Muscle of back (tissue), 11 donors: Measurements from ENCODE around the gene DIP2C. TPM values are rescaled to one million over a fixed set of nuclear protein-coding genes. Genes with fewer than 3 reads are reported as not detected.
"Not testable (repeated sequence)": the region's sequence is repeated elsewhere in the genome, so short reads cannot be mapped to it uniquely, and the experiment has no call there.

Experiments
- DNase-seq, 3 donors: peaks; one replicate each; pipeline versions ENCODE4 v3.0.0 to v3.0.0-alpha.2; 2013
- polyA plus RNA-seq, 10 donors: library from polyadenylated mRNA; unstranded; fragments of 120-200 nt; gene quantifications; one replicate each; pipeline ENCODE4 v1.2.1, GENCODE V29; 2013; ENCODE audit not compliant: insufficient read length in 10 of 10

DIP2C gene
- polyA plus RNA-seq, 10 donors: 23.3 to 30.9 (median 25.9) TPM

- DNase-seq: not testable (repeated sequence)
Measured at GRCh38 chr10:700183-700582, 10.7 kb upstream of the DIP2C start.

GRCh38 chr10:697097-697875, 7.8 kb upstream of the DIP2C start:
- no peak for DNase-seq

GRCh38 chr10:695396-695795, 5.9 kb upstream of the DIP2C start:
- DNase-seq: no peak

- no peak for DNase-seq
Measured at GRCh38 chr10:693506-693905, 4.0 kb upstream of the DIP2C start.

DNA sequence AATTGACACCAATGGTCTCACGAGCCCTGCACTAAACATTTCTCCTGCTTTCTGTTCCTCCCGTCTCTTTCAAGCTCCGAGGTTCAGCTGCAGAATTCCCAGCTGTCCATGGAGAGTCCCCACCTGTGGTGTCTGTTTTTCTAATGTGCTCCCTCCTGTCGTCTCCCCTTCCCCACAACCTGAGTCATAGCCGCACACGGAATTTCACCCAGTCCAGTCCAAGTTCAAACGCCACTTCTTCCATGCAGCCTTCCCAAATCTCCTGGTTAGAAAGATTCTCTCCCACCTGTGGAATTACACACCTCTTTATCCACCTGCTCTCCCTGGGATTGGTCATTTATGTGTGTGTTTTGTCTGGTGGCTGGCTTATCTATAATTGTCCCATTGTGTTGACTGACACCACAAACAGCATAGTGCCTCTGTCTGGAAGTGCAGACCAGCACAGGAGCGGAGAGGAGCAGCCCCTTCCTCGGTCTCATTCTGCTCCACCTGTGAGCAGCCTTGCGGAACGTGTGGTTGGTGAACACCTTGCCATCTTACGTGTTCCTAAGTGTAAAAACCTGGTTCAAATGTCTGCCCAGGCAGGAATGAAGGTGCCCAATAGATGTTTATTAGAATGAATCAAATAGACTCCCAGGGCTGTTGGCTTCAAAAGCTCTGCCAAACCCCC, 3.3 kb upstream of the DIP2C start:
- DNase-seq: no peak

GRCh38 chr10:691216-691615, 1.7 kb upstream of the DIP2C start:
- DNase-seq: no peak

- no peak for DNase-seq
Measured at GRCh38 chr10:690372-691161, 1.1 kb upstream of the DIP2C start.

- DNase-seq: no peak
Measured at GRCh38 chr10:689121-689451, 382 bp downstream of the DIP2C start.

DNA sequence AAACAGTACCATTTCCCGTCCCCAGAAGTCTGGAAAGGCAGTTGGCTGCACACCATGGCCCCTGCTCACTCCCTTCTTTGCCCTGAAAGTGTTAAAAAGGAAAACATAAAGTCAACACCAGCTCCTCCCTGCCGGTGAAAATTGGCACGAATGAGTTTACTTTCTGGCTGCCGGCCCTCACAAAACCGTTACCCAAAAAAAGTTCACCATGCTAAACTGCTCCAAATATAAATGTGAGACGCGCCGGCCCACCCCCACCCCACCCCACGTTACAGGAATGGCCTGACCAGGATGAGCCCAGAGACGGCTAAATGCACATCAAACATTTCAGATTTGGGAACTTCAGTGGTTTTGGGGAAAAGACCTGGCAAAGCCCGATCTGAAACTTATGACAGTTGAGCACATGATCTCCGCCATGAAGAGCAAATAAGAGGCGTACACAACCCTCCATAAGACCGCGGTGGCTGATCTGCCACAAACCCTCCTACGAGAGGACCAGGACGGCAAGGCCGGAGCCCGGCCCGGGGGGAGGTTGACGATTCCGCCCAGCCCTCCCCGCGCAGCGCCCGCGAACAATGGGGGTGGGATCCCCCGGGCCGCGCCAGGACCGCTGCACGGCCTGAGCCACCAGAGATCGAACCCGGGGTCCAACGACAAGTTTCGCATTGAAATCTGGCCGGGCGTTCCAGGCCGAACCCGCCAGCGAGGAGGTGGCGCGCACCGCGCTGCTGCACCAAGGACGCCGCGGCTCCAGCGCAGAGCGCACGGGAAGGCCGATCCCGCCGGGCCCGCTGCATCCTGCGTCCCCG, 952 bp downstream of the DIP2C start:
- DNase-seq: peak; percentile 34 to 85 (median 52)

- no peak for DNase-seq
Measured at GRCh38 chr10:687583-688311, 1.7 kb downstream of the DIP2C start.

DNA sequence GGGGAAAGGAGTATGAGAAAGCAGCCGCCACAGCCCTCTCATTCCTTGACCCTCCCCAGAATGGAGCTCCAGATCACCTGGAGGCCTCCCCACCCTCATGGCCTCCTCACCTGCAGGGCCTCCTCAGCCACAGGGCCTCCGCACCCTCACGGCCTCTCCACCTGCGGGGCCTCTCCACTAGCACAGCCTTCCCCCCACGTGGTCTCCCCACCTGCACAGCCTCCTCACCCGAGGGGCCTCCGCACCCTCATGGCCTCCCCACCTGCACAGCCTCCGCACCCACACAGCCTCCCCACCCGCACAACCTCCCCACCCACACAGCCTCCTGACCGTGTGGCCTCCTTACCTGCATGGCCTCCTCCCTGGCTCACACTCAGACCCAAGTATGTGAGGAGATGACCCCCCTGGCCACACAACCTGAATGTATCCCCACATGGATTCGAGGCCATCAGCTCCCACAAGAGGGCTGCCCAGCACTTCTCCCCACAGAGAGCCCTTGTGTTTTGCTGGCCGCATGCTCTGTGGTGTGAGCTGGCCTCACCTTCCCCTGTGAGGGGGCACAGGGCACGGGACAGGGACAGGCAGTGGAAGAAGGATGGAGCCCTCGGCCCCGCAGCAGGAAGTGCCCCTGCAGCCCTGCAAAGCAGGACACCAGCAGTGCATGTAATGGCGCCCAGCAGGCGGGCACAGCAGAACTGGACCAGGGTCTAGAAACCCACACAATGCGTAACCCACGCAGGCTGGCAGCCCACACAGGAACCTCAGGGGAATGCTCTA, 3.1 kb downstream of the DIP2C start:
- no peak for DNase-seq

GRCh38 chr10:685613-686012, 3.9 kb downstream of the DIP2C start:
- DNase-seq: no peak

GRCh38 chr10:683448-684071, 5.9 kb downstream of the DIP2C start:
- peak in 1 of 3 donors; percentile 88 for DNase-seq

DNA sequence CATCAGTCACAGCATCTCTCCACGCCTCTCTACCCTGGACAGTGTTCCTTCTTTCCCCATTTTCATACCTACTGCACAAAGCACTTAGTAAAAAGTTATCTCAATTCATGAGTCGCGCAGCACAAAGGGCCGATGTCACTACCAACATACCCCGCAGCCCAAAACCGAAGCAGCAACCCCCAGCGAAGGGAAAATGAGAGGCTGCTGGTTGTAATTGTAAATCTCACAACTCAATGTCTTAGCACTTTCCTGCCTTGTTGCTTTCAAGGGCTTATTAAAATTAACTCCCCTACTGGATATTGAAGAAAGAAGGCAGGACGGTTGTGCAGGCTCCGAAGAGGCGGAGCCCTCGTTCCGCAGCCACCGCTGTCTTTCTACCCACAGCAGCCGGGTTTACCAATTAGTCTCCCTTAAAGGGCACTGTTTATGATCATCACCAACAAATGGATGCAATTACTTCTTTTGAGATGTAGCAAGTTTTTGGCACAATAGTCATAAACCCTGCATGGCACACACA, 6.5 kb downstream of the DIP2C start:
- no peak for DNase-seq

GRCh38 chr10:681670-682318, 7.7 kb downstream of the DIP2C start:
- DNase-seq: no peak

GRCh38 chr10:680745-681144, 8.7 kb downstream of the DIP2C start:
- no peak for DNase-seq

GRCh38 chr10:680146-680545, 9.3 kb downstream of the DIP2C start:
- DNase-seq: peak; percentile 47 to 68 (median 55)

DNA sequence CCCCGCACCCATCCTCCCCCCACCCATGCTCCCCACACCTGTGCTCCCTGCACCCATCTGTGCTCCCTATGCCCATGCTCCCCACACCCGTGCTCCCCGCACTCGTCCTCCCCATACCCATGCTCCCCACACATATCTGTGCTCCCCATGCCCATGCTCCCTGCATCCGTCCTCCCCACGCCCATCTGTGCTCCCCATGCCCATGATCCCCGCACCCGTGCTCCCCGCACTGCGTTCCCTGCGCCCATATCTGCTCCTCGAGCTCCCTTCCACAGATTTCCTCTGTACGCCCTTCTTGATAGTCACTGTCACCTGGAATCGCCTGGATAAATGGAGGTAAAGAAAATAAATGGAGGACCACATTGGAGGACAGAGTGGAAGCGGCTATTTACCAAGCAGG, 9.9 kb downstream of the DIP2C start:
- no peak for DNase-seq

GRCh38 chr10:678662-679005, 10.8 kb downstream of the DIP2C start:
- DNase-seq: not testable (repeated sequence)
